H1 (cell line): ENCODE results near the gene AIDA. TPM values are rescaled to one million over a fixed set of nuclear protein-coding genes. Genes with fewer than 3 reads are reported as not detected.

Experiments used
- EP300 ChIP-seq, 2 experiments: IDR thresholded peaks; 1 replicate in 1 of 2; 2 replicates in 1 of 2; pipeline ENCODE4 v1.6.1; 2011 to 2012; ENCODE audit warnings: low read depth in 2 of 2, low read length in 2 of 2, mild to moderate bottlenecking in 2 of 2, borderline replicate concordance in 1 of 2, inconsistent platforms in 1 of 2, moderate library complexity in 1 of 2
- EZH2 ChIP-seq: fragments of 200-600 bp; sonication (generic); IDR thresholded peaks from 2 replicates; pipeline ENCODE4 v1.7.1; 2012; ENCODE audit warnings: low read depth, mild to moderate bottlenecking, moderate library complexity, low read length, inconsistent platforms; ENCODE audit not compliant: severe bottlenecking
- NRF1 ChIP-seq: IDR thresholded peaks from 2 replicates; pipeline ENCODE4 v1.6.1; 2011; ENCODE audit warnings: mild to moderate bottlenecking, low read depth, low read length, improper control_type of control experiment
- POLR2A ChIP-seq, 2 experiments: IDR thresholded peaks; 1 replicate in 1 of 2; 2 replicates in 1 of 2; pipeline ENCODE4 v1.6.1; 2011; ENCODE audit warnings: low read depth in 2 of 2, low read length in 2 of 2, mild to moderate bottlenecking in 2 of 2; ENCODE audit errors: control extremely low read depth in 1 of 2
- SUZ12 ChIP-seq: fragments of 200-600 bp; sonication (generic); IDR thresholded peaks from 2 replicates; pipeline ENCODE4 v1.6.1; 2012; ENCODE audit warnings: mild to moderate bottlenecking, inconsistent platforms, low read length, moderate library complexity, mixed read lengths
- polyA plus RNA-seq, 7 experiments: library from polyadenylated mRNA; depleted of rRNA in 3 of 7; stranded (reverse) in 5 of 7; unstranded in 2 of 7; fragments of >200 nt in 5 of 7; fragments of 200-250 nt in 2 of 7; gene quantifications; 1 replicate in 5 of 7; 2 replicates in 1 of 7; 4 replicates in 1 of 7; pipeline versions ENCODE4 v1.2.1 to v1.2.3, GENCODE V29; 2011 to 2013; ENCODE audit warnings: missing spikeins in 2 of 7, mixed read lengths in 2 of 7
- total RNA-seq: library from RNA; stranded (reverse); fragmentation: NEBNext Ultra II Directional; extraction: Animal tissue kit (Norgen Biotek cat#: 25700); gene quantifications from 2 replicates; pipeline ENCODE4 v1.2.1, GENCODE V29; 2021
- TF ChIP-seq, protein P1 (sequence below): fragments of 300-600 bp; sonication (generic); IDR thresholded peaks from 2 replicates; pipeline ENCODE4 v1.7.1; 2012; ENCODE audit warnings: low read length, moderate library complexity, mild to moderate bottlenecking, inconsistent platforms; ENCODE audit not compliant: insufficient replicate concordance

The AIDA gene
- total and polyA plus RNA-seq, 2 of the 8 experiments (the other 6 are each of a cell fraction or from before 2014, with no cell fraction given), result 52.5 to 103 TPM

DNA sequence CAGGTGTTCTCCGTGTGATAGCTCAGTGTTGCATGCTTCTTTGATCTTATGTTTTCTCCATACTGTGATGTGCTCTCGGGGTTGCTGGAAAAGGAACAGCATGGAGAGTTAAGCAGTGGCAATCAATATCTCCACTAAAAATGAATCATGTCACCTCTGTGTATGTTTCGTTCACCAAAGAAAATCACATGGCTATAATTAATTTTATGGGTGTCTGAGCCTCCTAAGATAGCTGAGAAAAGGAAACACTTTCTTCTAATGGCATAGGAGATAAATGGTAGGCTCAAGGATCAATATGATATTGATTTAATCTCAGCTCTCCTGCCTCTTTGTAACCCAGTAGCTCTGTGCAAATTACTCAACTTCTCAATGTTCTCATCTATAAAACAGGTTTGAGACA, 39.0 kb upstream of the AIDA start (continued):
- TF ChIP-seq, protein P1, sequence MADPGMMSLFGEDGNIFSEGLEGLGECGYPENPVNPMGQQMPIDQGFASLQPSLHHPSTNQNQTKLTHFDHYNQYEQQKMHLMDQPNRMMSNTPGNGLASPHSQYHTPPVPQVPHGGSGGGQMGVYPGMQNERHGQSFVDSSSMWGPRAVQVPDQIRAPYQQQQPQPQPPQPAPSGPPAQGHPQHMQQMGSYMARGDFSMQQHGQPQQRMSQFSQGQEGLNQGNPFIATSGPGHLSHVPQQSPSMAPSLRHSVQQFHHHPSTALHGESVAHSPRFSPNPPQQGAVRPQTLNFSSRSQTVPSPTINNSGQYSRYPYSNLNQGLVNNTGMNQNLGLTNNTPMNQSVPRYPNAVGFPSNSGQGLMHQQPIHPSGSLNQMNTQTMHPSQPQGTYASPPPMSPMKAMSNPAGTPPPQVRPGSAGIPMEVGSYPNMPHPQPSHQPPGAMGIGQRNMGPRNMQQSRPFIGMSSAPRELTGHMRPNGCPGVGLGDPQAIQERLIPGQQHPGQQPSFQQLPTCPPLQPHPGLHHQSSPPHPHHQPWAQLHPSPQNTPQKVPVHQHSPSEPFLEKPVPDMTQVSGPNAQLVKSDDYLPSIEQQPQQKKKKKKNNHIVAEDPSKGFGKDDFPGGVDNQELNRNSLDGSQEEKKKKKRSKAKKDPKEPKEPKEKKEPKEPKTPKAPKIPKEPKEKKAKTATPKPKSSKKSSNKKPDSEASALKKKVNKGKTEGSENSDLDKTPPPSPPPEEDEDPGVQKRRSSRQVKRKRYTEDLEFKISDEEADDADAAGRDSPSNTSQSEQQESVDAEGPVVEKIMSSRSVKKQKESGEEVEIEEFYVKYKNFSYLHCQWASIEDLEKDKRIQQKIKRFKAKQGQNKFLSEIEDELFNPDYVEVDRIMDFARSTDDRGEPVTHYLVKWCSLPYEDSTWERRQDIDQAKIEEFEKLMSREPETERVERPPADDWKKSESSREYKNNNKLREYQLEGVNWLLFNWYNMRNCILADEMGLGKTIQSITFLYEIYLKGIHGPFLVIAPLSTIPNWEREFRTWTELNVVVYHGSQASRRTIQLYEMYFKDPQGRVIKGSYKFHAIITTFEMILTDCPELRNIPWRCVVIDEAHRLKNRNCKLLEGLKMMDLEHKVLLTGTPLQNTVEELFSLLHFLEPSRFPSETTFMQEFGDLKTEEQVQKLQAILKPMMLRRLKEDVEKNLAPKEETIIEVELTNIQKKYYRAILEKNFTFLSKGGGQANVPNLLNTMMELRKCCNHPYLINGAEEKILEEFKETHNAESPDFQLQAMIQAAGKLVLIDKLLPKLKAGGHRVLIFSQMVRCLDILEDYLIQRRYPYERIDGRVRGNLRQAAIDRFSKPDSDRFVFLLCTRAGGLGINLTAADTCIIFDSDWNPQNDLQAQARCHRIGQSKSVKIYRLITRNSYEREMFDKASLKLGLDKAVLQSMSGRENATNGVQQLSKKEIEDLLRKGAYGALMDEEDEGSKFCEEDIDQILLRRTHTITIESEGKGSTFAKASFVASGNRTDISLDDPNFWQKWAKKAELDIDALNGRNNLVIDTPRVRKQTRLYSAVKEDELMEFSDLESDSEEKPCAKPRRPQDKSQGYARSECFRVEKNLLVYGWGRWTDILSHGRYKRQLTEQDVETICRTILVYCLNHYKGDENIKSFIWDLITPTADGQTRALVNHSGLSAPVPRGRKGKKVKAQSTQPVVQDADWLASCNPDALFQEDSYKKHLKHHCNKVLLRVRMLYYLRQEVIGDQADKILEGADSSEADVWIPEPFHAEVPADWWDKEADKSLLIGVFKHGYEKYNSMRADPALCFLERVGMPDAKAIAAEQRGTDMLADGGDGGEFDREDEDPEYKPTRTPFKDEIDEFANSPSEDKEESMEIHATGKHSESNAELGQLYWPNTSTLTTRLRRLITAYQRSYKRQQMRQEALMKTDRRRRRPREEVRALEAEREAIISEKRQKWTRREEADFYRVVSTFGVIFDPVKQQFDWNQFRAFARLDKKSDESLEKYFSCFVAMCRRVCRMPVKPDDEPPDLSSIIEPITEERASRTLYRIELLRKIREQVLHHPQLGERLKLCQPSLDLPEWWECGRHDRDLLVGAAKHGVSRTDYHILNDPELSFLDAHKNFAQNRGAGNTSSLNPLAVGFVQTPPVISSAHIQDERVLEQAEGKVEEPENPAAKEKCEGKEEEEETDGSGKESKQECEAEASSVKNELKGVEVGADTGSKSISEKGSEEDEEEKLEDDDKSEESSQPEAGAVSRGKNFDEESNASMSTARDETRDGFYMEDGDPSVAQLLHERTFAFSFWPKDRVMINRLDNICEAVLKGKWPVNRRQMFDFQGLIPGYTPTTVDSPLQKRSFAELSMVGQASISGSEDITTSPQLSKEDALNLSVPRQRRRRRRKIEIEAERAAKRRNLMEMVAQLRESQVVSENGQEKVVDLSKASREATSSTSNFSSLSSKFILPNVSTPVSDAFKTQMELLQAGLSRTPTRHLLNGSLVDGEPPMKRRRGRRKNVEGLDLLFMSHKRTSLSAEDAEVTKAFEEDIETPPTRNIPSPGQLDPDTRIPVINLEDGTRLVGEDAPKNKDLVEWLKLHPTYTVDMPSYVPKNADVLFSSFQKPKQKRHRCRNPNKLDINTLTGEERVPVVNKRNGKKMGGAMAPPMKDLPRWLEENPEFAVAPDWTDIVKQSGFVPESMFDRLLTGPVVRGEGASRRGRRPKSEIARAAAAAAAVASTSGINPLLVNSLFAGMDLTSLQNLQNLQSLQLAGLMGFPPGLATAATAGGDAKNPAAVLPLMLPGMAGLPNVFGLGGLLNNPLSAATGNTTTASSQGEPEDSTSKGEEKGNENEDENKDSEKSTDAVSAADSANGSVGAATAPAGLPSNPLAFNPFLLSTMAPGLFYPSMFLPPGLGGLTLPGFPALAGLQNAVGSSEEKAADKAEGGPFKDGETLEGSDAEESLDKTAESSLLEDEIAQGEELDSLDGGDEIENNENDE, result no peak
- TF ChIP-seq EP300 (IDR thresholded peaks at IDR 0.05; ENCODE audit: borderline replicate concordance in 1 of 2, low read depth in 2 of 2, low read length in 2 of 2) (no peak), POLR2A (IDR thresholded peaks at IDR 0.05; ENCODE audit: control extremely low read depth in 1 of 2, low read depth in 2 of 2, low read length in 2 of 2) (no peak), EZH2 (no peak), SUZ12 (no peak), NRF1 (no peak)
